Measurements from ENCODE around the gene MAGEA8.
"Not testable (repeated sequence)": the region's sequence is repeated elsewhere in the genome, so short reads cannot be mapped to it uniquely, and the experiment has no call there.

The MAGEA8 gene

GRCh38 chrX:149908308-149908707 lies 27.3 kb downstream of the MAGEA8 start:
- no peak for DNase-seq

GRCh38 chrX:149908727-149909126 lies 27.7 kb downstream of the MAGEA8 start:
- no peak for DNase-seq

GRCh38 chrX:149909324-149910177 lies 28.6 kb downstream of the MAGEA8 start:
- no peak for DNase-seq

- DNase-seq = no peak
These were observed 29.3 kb downstream of the MAGEA8 start for GRCh38 chrX:149910178-149910695.

GRCh38 chrX:149916745-149917392 lies 35.9 kb downstream of the MAGEA8 start:
- DNase-seq = no peak

GRCh38 chrX:149923836-149924235 lies 42.9 kb downstream of the MAGEA8 start:
- DNase-seq = not testable (repeated sequence)

GRCh38 chrX:149924434-149924833 lies 43.5 kb downstream of the MAGEA8 start:
- not testable (repeated sequence) for DNase-seq

GRCh38 chrX:149927245-149927963 lies 46.4 kb downstream of the MAGEA8 start:
- not testable (repeated sequence) for DNase-seq

- DNase-seq = not testable (repeated sequence)
These were observed 46.9 kb downstream of the MAGEA8 start for GRCh38 chrX:149927964-149928258.

- not testable (repeated sequence) for DNase-seq
These were observed 47.7 kb downstream of the MAGEA8 start for GRCh38 chrX:149928635-149929034.

GRCh38 chrX:149929400-149929799 lies 48.4 kb downstream of the MAGEA8 start, which contains the start of gene HSFX4:
Gene HSFX4, plus strand, starts transcription at chrX:149929573. Its CDS starts 72 bp downstream, at chrX:149929645.
- not testable (repeated sequence) for DNase-seq

- not testable (repeated sequence) for DNase-seq
These were observed 50.4 kb downstream of the MAGEA8 start for GRCh38 chrX:149931355-149931754.

GRCh38 chrX:149932150-149932549 lies 51.2 kb downstream of the MAGEA8 start:
- DNase-seq = not testable (repeated sequence)

GRCh38 chrX:149932970-149933369 lies 52.0 kb downstream of the MAGEA8 start:
- not testable (repeated sequence) for DNase-seq

GRCh38 chrX:149933547-149933946 lies 52.6 kb downstream of the MAGEA8 start:
- not testable (repeated sequence) for DNase-seq

Measured in NCI-H146 (cell line).